OCI-LY1 (cell line): ENCODE data around the gene DNAJC6.

Experiments used
- H2AFZ ChIP-seq: fragments of 200-600 bp; sonication (generic), shearing (Covaris generic); 2 replicates; pipeline ENCODE4 v1.6.0; 2014; ENCODE audit warnings: antibody characterized with exemption, mild to moderate bottlenecking, low read length
- H3F3A ChIP-seq: fragments of 200-600 bp; sonication (generic), shearing (Covaris generic); 2 replicates; pipeline ENCODE4 v1.6.0; 2014; ENCODE audit warnings: mild to moderate bottlenecking, antibody characterized with exemption, low read length, moderate library complexity; ENCODE audit not compliant: insufficient read depth
- H3K27ac ChIP-seq: fragments of 200-600 bp; sonication (generic); 2 replicates; pipeline ENCODE4 v1.5.1; 2014; ENCODE audit warnings: low read length, mixed run types, mild to moderate bottlenecking, low read depth; ENCODE audit not compliant: poor library complexity, severe bottlenecking
- H3K27me3 ChIP-seq: fragments of 200-600 bp; sonication (generic); 2 replicates; pipeline ENCODE4 v1.6.0; 2014; ENCODE audit warnings: antibody characterized with exemption, mild to moderate bottlenecking, low read length, moderate library complexity; ENCODE audit not compliant: insufficient read depth
- H3K36me3 ChIP-seq: fragments of 200-600 bp; sonication (generic); 2 replicates; pipeline ENCODE4 v1.6.1; 2014; ENCODE audit warnings: mild to moderate bottlenecking, antibody characterized with exemption, low read length, moderate library complexity, mixed read lengths; ENCODE audit not compliant: insufficient read depth
- H3K4me1 ChIP-seq: fragments of 200-600 bp; sonication (generic); 2 replicates; pipeline ENCODE4 v1.5.1; 2014; ENCODE audit warnings: mild to moderate bottlenecking, low read length, moderate library complexity; ENCODE audit not compliant: insufficient read depth, severe bottlenecking
- H3K4me2 ChIP-seq: fragments of 200-600 bp; sonication (generic), shearing (Covaris generic); 2 replicates; pipeline ENCODE4 v1.6.1; 2014; ENCODE audit warnings: low read length
- H3K4me3 ChIP-seq: fragments of 200-600 bp; sonication (generic); 2 replicates; pipeline ENCODE4 v1.5.1; 2014; ENCODE audit warnings: low read length, low read depth, mild to moderate bottlenecking, mixed read lengths; ENCODE audit not compliant: poor library complexity, severe bottlenecking
- H3K79me2 ChIP-seq: fragments of 200-600 bp; shearing (Covaris generic); 2 replicates; pipeline ENCODE4 v1.6.1; 2016; ENCODE audit warnings: mixed run types, low read length, mixed read lengths; ENCODE audit not compliant: insufficient read depth
- H3K9ac ChIP-seq: fragments of 200-600 bp; sonication (generic), shearing (Covaris generic); 2 replicates; pipeline ENCODE4 v1.6.1; 2014; ENCODE audit warnings: mild to moderate bottlenecking, low read length, mixed read lengths
- H3K9me2 ChIP-seq: fragments of 200-600 bp; sonication (generic), shearing (Covaris generic); 2 replicates; pipeline ENCODE4 v1.6.1; 2014; ENCODE audit warnings: low read depth, mild to moderate bottlenecking, low read length, mixed read lengths
- H3K9me3 ChIP-seq: fragments of 200-600 bp; shearing (Covaris generic); 2 replicates; pipeline ENCODE4 v1.6.1; 2014; ENCODE audit warnings: low read length, mixed read lengths
- H4K20me1 ChIP-seq: fragments of 200-600 bp; sonication (generic), shearing (Covaris generic); 2 replicates; pipeline ENCODE4 v1.6.0; 2016; ENCODE audit warnings: mild to moderate bottlenecking, low read length; ENCODE audit not compliant: insufficient read depth
- CTCF ChIP-seq: fragments of 200-600 bp; sonication (generic), shearing (Covaris generic); IDR thresholded peaks from 2 replicates; pipeline ENCODE4 v1.5.1; 2017; ENCODE audit warnings: mild to moderate bottlenecking, antibody characterized with exemption, low read length, moderate library complexity, mixed read lengths
- EZH2 ChIP-seq: fragments of 200-600 bp; sonication (generic), shearing (Covaris generic); IDR thresholded peaks from 2 replicates; pipeline ENCODE4 v1.8.0; 2017; ENCODE audit warnings: borderline replicate concordance, mixed run types, mild to moderate bottlenecking, antibody characterized with exemption, low read length, moderate library complexity, mixed read lengths

The DNAJC6 gene

DNA sequence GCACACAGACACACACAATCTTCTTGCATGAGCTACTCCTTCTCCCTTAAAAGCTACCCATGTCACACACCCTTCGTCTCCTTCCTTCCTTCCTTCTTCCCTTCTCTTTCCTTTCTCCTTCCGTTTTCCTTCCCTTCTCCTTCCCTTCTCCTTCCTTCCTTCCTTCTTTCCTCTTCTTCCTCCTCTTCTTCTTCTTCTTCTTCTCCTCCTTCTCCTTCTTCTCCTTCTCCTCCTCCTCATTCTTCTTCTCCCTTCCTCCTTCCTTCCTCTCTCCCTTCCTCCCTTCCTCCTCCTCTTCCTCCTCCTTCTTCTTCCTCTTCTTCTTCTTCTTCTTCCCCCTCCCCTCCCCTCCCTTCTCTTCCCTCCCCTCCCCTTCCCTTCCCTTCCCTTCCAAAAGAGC is 59.1 kb downstream of the DNAJC6 start:
- Histone ChIP-seq H3K27ac (no peak overlapping the region), H4K20me1 (no peaks in the 10 kb centered on the region), H3K4me2 (no peak overlapping the region), H3K4me3 (no peak overlapping the region), H3K4me1 (no peaks in the 10 kb centered on the region), H2AFZ (no peak overlapping the region), H3K9me2 (no peaks in the 10 kb centered on the region), H3K9ac (no peak overlapping the region), H3K36me3 (no peaks in the 10 kb centered on the region), H3K79me2 (no peaks in the 10 kb centered on the region), H3K27me3 (no peaks in the 10 kb centered on the region), H3K9me3 (no peaks in the 10 kb centered on the region), H3F3A (no peaks in the 10 kb centered on the region)
- TF ChIP-seq CTCF (no peak), EZH2 (no peak)

DNA sequence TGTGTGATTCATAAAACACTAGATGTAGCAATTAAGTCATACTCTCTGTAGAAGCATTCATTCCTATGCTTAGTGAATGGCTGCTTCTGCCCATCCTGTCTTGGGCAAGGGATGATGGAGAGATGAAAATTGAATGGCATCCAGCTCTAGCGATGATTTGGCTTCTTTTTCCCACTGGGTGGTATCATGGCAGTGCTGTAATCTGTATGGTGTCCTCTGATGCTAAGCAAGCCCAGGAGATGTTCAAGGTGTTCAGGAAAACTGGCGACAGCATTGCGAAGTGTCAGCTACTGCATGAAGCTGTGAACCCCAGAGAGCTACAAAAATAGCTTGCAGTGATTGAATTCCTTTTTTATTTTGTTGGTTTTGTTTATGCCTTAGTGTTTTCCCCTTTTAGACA is 62.2 kb downstream of the DNAJC6 start:
- H3K36me3 ChIP-seq, result no peaks in the 10 kb centered on the region
- H3K9me3 ChIP-seq, result 0 out of 2 replicates have a peak, but pooled peaks cover 2% of the 10 kb centered on the region
- H3K27ac ChIP-seq, result no peak overlapping the region
- H3K4me2 ChIP-seq, result no peak overlapping the region
- H3K27me3 ChIP-seq, result no peaks in the 10 kb centered on the region
- H3K4me1 ChIP-seq, result no peaks in the 10 kb centered on the region
- TF ChIP-seq EZH2, result no peak
- no peak for TF ChIP-seq CTCF
- H3K9me2 ChIP-seq, result no peaks in the 10 kb centered on the region
- H3K4me3 ChIP-seq, result no peak overlapping the region
- no peaks in the 10 kb centered on the region for H3F3A ChIP-seq
- H3K79me2 ChIP-seq, result no peaks in the 10 kb centered on the region
- no peak overlapping the region for H3K9ac ChIP-seq
- no peaks in the 10 kb centered on the region for H4K20me1 ChIP-seq
- H2AFZ ChIP-seq, result no peak overlapping the region

- H4K20me1 ChIP-seq, result no peaks in the 10 kb centered on the region
- H3K9ac ChIP-seq, result no peak overlapping the region
- no peaks in the 10 kb centered on the region for H3K4me1 ChIP-seq
- H3K9me3 ChIP-seq, result 0 out of 2 replicates have a peak, but pooled peaks cover 2% of the 10 kb centered on the region
- H3K27ac ChIP-seq, result no peak overlapping the region
- no peaks in the 10 kb centered on the region for H3K9me2 ChIP-seq
- no peaks in the 10 kb centered on the region for H3K36me3 ChIP-seq
- H3F3A ChIP-seq, result no peaks in the 10 kb centered on the region
- no peak overlapping the region for H3K4me3 ChIP-seq
- no peaks in the 10 kb centered on the region for H3K79me2 ChIP-seq
- no peak overlapping the region for H2AFZ ChIP-seq
- H3K27me3 ChIP-seq, result no peaks in the 10 kb centered on the region
- no peak overlapping the region for H3K4me2 ChIP-seq
- TF ChIP-seq EZH2, result no peak
- TF ChIP-seq CTCF, result no peak
These were observed 63.2 kb downstream of the DNAJC6 start for GRCh38 chr1:65372557-65372956.
